GM19455 (cell line): ENCODE measurements around the gene GPR65.

Experiments used
- ATAC-seq: cut with Tn5 transposase; IDR thresholded peaks from one replicate; pipeline ENCODE4 v1.9.1; 2021; ENCODE audit not compliant: unreplicated experiment

Gene GPR65

GRCh38 chr14:88037325-88037724 lies 32.4 kb downstream of the GPR65 start:
- no peak for ATAC-seq

DNA sequence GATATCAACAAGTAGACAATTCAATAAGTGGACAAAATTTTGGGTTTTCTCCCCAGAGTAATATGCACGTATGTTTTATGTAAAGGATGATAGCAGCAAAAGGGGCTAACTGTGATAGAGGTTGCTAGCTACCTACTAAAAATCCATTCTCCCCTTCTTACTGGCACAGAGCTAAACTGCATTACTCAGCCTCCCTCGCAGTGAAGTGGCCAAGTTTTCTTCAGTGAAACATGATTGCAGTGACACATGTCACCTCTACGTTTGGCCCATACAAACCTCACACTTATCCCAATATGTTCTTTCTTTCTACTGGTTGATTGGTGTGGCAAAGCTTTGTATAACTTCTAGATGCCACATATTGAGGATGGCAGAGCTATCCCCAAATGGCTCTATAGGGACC lies 34.3 kb downstream of the GPR65 start:
- ATAC-seq: no peak

DNA sequence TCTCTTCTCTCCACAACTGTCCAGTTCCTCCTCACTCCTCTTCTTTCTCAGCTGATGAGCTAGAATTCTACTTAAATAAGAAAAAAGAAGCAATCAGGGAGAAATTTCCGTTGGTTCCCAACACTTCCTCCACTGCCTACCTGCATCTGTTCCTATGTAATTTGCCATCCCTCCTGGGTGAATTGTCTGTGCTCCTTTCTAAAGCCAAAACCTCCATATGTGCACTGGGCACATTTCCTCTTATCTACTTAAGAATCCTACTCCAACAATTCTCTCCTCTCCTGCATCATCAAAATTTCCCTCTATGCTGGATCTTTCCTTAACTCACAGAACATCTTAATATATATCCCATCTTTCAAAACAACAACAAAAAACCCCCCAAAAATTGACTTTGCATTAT lies 35.2 kb downstream of the GPR65 start:
- no peak for ATAC-seq

DNA sequence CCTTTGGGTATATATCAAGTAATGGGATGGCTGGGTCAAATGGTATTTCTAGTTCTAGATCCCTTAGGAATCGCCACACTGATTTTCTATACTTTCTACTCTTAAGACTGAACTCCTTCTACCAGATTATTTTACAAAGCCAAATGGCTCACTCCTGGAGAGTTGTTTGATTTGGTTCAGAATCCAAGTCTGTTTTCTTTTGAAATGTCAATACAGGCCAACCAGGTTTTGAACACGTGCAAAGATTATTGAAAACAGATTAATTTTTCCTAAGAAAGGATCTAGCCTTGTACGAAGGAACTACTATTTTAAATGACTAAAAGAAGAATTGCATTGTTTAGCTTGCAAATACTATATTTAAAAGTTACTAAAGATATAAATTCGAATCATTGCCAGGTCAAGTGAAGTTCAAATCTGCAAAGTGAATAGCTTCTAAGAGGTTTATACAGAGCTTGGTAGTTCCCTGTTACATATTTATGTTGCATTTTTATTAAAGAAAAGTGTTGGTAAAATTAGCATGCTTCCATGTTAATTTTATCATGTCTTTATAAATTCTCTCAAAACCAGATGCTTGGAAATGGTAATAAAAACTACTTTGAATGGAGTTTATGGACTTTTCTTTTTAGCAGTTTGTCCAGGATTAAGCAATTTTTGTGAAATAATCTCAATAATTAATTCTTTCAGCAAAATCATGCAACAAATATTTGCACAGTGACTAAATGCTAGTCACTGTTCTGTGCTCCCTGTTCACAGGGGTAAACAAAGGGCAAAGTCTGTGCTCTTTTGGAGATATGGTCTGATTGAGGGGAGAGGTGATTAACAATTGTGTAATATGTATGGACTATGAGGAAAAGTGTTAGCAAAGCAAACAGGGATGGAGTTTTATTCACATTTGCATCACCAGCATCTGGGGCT lies 38.9 kb downstream of the GPR65 start:
- no peak for ATAC-seq

GRCh38 chr14:88044444-88044758 lies 39.5 kb downstream of the GPR65 start:
- ATAC-seq: no peak

DNA sequence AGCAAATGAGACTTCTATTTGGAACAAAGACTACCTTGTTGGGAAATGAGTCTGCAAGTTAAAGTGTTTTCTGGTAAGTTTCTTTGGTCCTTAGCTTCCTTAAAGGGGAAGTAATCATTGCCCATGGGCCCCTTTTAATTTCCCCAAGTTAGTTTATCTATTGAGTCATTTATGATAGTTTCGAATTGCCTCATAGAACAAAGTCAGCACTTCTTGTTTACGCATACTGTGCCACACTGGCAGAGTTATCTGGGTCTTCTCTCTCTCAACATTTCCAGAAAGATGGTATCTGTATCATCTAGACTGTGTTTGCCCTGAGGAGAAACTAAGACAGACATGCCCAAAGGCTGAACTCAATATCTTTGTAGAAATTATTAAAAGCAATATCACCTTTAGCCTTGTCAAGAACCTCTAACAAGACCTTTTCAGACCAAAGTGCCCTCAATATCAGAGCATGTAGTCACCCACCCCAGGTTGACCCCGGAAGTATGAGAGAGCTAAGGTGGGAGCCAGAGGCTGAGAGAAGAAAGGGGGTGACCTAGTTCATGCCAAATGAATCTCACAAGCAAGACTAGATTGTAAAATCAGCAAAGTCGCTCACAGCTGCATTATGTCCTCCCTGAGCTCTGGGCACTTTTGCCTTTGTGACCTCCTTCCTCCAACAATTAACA lies 40.0 kb downstream of the GPR65 start:
- ATAC-seq: no peak

DNA sequence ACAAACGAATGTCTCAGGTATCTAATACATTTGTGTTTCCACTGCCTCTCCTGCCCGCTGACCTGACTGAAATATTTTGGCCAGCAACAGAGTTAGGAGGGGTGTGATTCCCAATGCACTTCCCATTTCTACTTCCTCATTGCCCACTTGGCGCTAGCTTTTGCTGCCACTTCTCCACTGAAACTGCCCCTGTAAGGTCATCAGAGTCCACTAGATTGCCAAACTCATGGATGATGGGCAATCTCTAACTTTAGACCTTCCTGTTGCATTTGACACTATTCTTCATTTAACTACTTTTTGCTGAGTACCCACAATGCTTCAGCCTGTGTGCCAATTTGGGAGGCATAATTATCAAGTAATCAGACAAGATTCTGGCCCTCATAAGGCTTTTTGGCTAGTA lies 40.8 kb downstream of the GPR65 start:
- ATAC-seq: no peak

DNA sequence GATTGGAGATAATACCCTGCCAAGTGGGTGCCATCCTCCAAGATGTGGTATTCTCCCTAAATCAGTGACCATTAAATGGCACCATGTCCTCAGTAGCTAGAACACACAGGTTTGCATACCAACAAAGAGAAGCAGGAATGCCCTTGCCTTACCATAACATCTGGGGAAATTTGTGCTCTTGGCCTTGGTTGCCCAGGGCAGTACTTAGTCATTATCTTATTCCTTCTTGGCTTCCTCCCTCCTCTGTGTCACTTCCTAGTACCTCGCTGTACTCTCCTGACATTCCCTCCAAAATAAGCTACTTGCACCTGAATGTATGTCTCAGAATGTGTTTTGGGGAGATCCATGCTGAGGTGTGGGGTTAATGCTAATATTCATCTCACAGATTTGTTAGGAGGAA lies 43.4 kb downstream of the GPR65 start:
- ATAC-seq: no peak

DNA sequence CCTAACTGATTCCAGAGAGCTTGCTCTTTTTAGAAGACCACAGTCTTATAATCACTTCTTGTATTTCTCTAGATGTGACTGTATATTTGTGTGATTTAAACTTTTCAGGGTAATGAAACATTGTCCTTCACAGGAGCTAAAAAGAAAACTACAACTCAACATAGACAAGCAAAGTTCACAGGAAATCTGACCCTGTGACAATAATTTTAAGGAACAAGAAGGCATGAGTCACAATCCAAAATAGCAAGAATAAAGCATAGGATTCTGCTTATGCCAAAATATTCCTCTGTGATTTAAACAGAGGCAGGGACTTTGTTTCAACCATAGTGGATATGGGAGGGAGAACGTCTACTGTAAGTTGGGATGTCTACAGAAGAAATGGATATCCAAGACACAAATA lies 44.3 kb downstream of the GPR65 start:
- no peak for ATAC-seq

- ATAC-seq: no peak
These were observed 45.0 kb downstream of the GPR65 start for GRCh38 chr14:88049936-88050335.

DNA sequence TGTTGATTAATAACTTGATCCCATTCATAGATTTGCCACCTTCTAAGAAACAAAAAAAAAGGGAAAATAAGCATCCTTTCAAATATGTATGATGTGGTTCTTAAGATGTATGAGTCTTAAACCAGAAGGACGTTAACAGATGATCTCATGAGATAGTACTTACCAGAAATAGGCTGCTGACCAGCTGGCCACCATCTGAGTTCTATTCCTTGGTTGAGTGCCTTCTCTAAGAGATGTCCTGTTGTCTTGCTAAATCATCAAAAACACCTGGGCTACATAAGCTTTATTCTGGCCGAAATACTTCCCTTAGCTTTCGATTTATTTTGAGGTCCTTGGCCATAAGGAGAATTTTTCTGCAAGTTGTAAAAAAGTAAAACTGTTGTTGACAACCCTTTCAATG lies 55.6 kb downstream of the GPR65 start:
- no peak for ATAC-seq

DNA sequence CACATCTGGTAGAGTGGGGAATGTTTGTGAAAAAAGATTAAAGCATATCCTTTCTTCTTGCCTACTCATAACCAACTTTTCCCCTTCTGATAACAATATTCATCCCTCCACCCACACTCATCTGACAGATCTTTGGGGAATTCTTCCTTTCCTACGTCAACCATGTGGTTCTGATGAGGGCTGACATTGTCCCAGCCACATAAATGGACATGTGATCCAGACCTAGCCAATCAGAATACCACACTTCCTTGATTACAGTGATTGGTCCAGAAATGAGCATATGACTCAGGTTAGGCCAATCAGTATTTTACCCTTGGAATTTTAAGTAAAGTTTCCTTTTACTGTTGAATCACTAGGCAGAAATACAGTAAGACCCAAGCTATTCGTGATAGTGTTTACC lies 58.9 kb downstream of the GPR65 start:
- ATAC-seq: no peak
